Mucosa of stomach (tissue), 1 donor: ENCODE measurements around the gene LRRC40.

ENCODE experiments used
- H3K27me3 ChIP-seq: one replicate; pipeline ENCODE4 v1.7.0; 2013; ENCODE audit warnings: mild to moderate bottlenecking, low read length; ENCODE audit not compliant: control insufficient read depth, insufficient read depth
- H3K36me3 ChIP-seq: one replicate; pipeline ENCODE4 v1.7.0; 2013; ENCODE audit warnings: low read length; ENCODE audit not compliant: control insufficient read depth, insufficient read depth
- H3K4me1 ChIP-seq: one replicate; pipeline ENCODE4 v1.7.0; 2013; ENCODE audit warnings: mild to moderate bottlenecking, low read length; ENCODE audit not compliant: control insufficient read depth, insufficient read depth
- H3K4me3 ChIP-seq: one replicate; pipeline ENCODE4 v1.7.0; 2013; ENCODE audit warnings: low read length
- H3K9ac ChIP-seq: one replicate; pipeline ENCODE4 v1.7.0; 2013; ENCODE audit warnings: mild to moderate bottlenecking, low read length, moderate library complexity
- H3K9me3 ChIP-seq: one replicate; pipeline ENCODE4 v1.7.0; 2013; ENCODE audit warnings: mild to moderate bottlenecking, low read length, moderate library complexity; ENCODE audit not compliant: control insufficient read depth
- donor health status: Pancreatic carcinoma.

The LRRC40 gene

DNA sequence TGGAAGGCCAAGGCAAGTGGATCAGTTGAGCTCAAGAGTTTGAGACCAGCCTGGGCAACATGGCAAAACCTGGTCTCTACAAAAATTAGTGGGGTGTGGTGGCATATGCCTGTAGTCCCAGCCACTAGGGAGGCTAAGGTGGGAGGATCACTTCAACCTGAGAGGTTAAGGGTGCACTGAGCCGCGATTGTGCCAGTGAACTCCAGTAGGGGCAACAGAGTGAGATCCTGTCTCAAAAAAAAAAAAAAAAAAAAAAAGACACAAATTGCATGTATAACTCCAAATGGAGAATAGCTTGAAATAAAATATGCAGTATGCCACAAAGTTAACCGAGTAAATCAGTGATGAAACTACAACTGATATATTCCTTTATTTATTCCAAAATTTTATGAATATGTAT lies 51.6 kb downstream of the LRRC40 start:
- Histone ChIP-seq H3K4me1 (no peaks in the 10 kb centered on the region), H3K9ac (no peak overlapping the region), H3K27me3 (no peaks in the 10 kb centered on the region), H3K4me3 (no peak overlapping the region), H3K9me3 (no peaks in the 10 kb centered on the region), H3K36me3 (no peaks in the 10 kb centered on the region)

GRCh38 chr1:70150444-70150843 lies 54.9 kb downstream of the LRRC40 start:
- no peaks in the 10 kb centered on the region for H3K36me3 ChIP-seq
- no peaks in the 10 kb centered on the region for H3K9me3 ChIP-seq
- no peaks in the 10 kb centered on the region for H3K4me1 ChIP-seq
- no peak overlapping the region for H3K9ac ChIP-seq
- H3K27me3 ChIP-seq = no peaks in the 10 kb centered on the region
- H3K4me3 ChIP-seq = no peak overlapping the region

GRCh38 chr1:70146488-70146887 lies 58.9 kb downstream of the LRRC40 start:
- Histone ChIP-seq H3K27me3 (no peaks in the 10 kb centered on the region), H3K9ac (no peak overlapping the region), H3K4me3 (no peak overlapping the region), H3K4me1 (no peaks in the 10 kb centered on the region), H3K36me3 (no peaks in the 10 kb centered on the region), H3K9me3 (no peaks in the 10 kb centered on the region)

GRCh38 chr1:70143048-70143659 lies 62.2 kb downstream of the LRRC40 start:
- H3K36me3 ChIP-seq = no peaks in the 10 kb centered on the region
- no peak overlapping the region for H3K9ac ChIP-seq
- no peaks in the 10 kb centered on the region for H3K4me1 ChIP-seq
- H3K9me3 ChIP-seq = no peaks in the 10 kb centered on the region
- no peaks in the 10 kb centered on the region for H3K27me3 ChIP-seq
- no peak overlapping the region for H3K4me3 ChIP-seq

DNA sequence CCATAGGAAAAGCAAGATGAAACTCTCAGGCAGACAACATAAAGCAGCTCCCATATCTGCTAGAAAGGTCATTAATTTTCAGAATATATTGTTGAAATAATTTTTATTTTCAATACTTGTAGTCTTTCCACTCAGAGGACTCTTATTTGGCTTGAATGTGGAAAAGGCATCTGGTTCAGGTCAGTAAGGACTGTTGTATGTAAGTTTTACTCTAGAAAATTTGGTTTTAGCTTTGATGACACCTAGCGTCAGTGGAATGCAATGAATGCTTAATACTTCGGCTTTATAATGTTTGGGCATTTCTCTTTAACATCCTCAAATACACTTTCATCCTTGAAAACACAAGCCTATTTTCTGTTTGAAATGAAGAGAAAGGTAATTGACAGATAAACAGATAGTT lies 63.3 kb downstream of the LRRC40 start:
- no peaks in the 10 kb centered on the region for H3K27me3 ChIP-seq
- no peak overlapping the region for H3K9ac ChIP-seq
- H3K36me3 ChIP-seq = no peaks in the 10 kb centered on the region
- no peak overlapping the region for H3K4me3 ChIP-seq
- no peaks in the 10 kb centered on the region for H3K4me1 ChIP-seq
- no peaks in the 10 kb centered on the region for H3K9me3 ChIP-seq

- no peak overlapping the region for H3K4me3 ChIP-seq
- no peaks in the 10 kb centered on the region for H3K27me3 ChIP-seq
- H3K4me1 ChIP-seq = no peaks in the 10 kb centered on the region
- no peaks in the 10 kb centered on the region for H3K36me3 ChIP-seq
- H3K9me3 ChIP-seq = no peaks in the 10 kb centered on the region
- no peak overlapping the region for H3K9ac ChIP-seq
Measured at GRCh38 chr1:70140894-70141293, 64.5 kb downstream of the LRRC40 start.

DNA sequence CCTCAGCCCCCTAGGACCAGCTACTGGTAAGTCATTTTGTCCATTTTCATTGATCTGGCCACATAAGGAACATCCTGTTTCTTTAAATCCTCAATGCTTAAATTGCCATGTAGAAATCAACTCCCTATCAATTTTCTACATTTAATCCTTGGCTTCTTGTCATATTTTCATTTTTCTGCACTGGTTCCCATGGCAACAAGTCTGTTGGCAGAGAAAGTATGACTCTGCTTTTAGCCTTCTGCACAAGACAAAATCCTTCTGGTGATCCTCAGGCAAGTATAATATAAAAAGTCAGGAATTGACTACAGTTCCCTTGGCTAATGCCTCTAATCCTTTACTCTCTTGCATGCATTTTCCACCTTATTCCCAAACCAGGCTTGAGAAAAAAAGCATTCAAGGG lies 65.0 kb downstream of the LRRC40 start:
- Histone ChIP-seq H3K4me3 (no peak overlapping the region), H3K27me3 (no peaks in the 10 kb centered on the region), H3K9ac (no peak overlapping the region), H3K9me3 (no peaks in the 10 kb centered on the region), H3K4me1 (no peaks in the 10 kb centered on the region), H3K36me3 (no peaks in the 10 kb centered on the region)

GRCh38 chr1:70134148-70134547 lies 71.2 kb downstream of the LRRC40 start:
- Histone ChIP-seq H3K27me3 (no peaks in the 10 kb centered on the region), H3K4me1 (no peaks in the 10 kb centered on the region), H3K9ac (no peak overlapping the region)

DNA sequence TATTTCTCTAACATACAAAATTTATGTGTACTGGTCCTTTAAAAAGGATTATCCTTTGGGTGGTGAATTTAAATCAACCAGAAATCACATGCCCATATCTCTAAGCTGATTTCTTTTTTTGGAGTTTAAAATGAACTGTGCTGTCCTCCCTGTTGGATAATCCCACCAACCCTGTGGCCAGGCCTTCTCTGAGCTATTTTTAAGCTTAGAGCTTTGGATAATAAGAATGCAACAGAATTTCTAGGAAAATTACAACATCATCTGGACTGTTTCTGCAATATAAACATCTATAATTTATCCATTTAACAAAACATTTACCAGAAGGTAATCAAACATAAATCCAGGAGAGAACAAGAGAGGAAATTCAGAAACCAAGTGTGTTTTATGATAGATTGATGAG lies 88.3 kb downstream of the LRRC40 start:
- no peaks in the 10 kb centered on the region for H3K36me3 ChIP-seq
- no peaks in the 10 kb centered on the region for H3K4me1 ChIP-seq

More at GRCh38 chr1:70134148-70134547, 71.2 kb downstream of the LRRC40 start:
- Histone ChIP-seq H3K9me3 (no peaks in the 10 kb centered on the region), H3K4me3 (no peak overlapping the region), H3K36me3 (no peaks in the 10 kb centered on the region)

GRCh38 chr1:70115315-70115714 lies 90.1 kb downstream of the LRRC40 start:
- Histone ChIP-seq H3K4me1 (no peaks in the 10 kb centered on the region), H3K9me3 (no peaks in the 10 kb centered on the region), H3K36me3 (no peaks in the 10 kb centered on the region), H3K27me3 (no peaks in the 10 kb centered on the region), H3K9ac (no peak overlapping the region), H3K4me3 (no peak overlapping the region)

More for the DNA sequence above, 88.3 kb downstream of the LRRC40 start:
- no peak overlapping the region for H3K4me3 ChIP-seq
- no peaks in the 10 kb centered on the region for H3K9me3 ChIP-seq
- no peak overlapping the region for H3K9ac ChIP-seq
- no peaks in the 10 kb centered on the region for H3K27me3 ChIP-seq

- no peak overlapping the region for H3K9ac ChIP-seq
- H3K27me3 ChIP-seq = no peaks in the 10 kb centered on the region
- H3K36me3 ChIP-seq = no peaks in the 10 kb centered on the region
- no peaks in the 10 kb centered on the region for H3K9me3 ChIP-seq
- no peaks in the 10 kb centered on the region for H3K4me1 ChIP-seq
- no peak overlapping the region for H3K4me3 ChIP-seq
Measured at GRCh38 chr1:70112838-70113237, 92.5 kb downstream of the LRRC40 start.

- Histone ChIP-seq H3K36me3 (no peaks in the 10 kb centered on the region), H3K9me3 (no peaks in the 10 kb centered on the region), H3K4me1 (no peaks in the 10 kb centered on the region), H3K27me3 (no peaks in the 10 kb centered on the region), H3K9ac (no peak overlapping the region), H3K4me3 (no peak overlapping the region)
Measured at GRCh38 chr1:70109241-70109640, 96.1 kb downstream of the LRRC40 start.

GRCh38 chr1:70103770-70104169 lies 101.6 kb downstream of the LRRC40 start:
- no peak overlapping the region for H3K9ac ChIP-seq
- H3K36me3 ChIP-seq = no peaks in the 10 kb centered on the region
- no peaks in the 10 kb centered on the region for H3K4me1 ChIP-seq
- no peak overlapping the region for H3K4me3 ChIP-seq
- no peaks in the 10 kb centered on the region for H3K27me3 ChIP-seq
- H3K9me3 ChIP-seq = no peaks in the 10 kb centered on the region
